ENCODE data around the gene GGA1.

GGA1 gene

DNA sequence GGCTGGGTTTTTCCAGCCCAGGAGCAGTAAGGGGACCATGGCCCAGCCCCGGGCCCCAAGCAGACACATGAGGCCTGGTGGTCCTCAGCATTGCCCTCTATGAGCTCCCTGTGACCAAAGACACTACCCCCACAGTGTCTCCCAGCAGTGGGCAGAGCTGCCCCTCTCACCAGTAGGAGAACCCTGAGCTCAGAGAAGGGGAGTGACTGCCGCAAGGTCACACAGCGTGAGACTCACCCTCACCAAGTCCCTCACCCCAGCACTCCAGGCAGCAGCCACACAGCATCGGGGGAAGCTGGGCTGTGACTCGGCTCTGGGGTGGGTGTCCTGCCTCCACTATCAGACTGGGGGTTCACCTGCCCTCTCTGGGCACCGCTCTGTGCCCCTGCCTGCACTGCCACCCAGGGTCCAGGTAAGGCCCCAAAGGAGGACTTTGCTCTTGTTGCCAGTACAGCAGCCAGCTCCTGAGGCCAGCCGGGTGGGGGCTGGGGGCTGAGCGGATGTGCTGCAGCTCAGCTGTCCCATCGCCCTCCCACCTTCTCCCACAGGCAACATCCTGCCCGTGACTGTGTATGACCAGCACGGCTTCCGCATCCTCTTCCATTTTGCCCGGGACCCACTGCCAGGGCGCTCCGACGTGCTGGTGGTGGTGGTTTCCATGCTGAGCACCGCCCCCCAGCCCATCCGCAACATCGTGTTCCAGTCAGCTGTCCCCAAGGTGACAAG, 23.0 kb downstream of the GGA1 start:
- DNase-seq = no peak

DNA sequence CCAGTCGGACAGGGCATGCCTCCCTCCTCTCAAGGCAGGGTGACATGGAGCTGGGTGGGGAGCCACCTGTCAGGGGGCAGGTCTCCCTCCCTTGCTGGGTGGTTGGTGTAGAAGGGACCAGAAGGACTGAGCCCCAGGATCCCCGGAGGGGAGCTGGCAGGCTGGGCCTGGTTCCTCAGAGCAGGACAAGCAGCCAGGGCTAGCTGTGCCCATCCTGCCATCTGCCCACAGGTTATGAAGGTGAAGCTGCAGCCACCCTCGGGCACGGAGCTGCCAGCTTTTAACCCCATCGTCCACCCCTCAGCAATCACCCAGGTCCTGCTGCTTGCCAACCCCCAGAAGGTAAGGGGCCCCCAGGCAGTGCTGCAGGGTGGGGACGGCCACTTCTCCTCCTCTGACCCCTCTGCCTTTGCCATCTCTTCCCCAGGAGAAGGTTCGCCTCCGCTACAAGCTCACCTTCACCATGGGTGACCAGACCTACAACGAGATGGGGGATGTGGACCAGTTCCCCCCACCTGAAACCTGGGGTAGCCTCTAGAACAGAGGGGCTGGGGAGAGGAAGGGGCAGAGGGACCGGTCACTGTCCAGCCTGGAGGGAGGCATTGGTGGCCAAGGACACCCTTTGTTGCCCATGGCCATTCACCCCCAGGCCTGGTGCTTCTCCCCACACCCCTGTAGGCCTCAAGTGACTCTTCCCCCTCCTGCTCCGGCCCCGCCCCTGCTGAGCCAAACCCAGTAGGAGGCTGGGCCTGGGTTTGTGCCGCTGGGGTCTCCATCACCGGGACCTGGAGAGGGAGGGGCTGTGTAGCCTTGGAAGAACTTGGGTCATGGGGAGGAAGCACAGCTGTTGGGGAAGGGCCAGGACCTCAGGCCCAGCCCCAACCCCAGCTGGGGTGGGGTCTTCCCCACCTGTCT, 23.8 kb downstream of the GGA1 start:
- DNase-seq = peak in 1 of 14 donors; percentile 82

DNA sequence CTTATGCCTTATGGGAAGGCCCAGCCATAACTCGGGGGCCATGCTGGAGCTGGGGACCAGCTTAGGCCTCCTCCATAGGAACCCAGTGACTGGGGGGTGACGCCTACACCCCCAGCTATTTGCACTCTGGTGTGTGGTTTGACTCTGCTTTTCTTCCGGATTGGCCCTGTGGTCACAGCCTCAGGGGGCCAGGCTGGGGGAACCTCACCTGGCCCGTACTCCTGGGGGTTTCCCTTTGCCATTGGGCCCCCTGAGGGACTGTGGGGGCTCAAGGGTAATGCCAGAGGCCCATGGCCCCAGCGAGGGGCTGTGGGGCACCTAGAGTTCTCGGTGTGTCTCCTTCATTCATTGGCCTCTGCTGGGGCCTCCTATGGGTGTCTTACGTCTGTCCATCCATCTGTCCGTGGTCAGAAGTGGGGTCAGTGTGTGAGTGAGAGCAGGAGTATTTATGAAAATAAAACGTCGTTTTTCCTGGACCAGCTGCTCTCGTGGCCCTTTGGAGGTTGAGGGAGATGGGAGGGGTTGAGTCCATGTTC, 24.5 kb downstream of the GGA1 start:
- no peak for DNase-seq

DNA sequence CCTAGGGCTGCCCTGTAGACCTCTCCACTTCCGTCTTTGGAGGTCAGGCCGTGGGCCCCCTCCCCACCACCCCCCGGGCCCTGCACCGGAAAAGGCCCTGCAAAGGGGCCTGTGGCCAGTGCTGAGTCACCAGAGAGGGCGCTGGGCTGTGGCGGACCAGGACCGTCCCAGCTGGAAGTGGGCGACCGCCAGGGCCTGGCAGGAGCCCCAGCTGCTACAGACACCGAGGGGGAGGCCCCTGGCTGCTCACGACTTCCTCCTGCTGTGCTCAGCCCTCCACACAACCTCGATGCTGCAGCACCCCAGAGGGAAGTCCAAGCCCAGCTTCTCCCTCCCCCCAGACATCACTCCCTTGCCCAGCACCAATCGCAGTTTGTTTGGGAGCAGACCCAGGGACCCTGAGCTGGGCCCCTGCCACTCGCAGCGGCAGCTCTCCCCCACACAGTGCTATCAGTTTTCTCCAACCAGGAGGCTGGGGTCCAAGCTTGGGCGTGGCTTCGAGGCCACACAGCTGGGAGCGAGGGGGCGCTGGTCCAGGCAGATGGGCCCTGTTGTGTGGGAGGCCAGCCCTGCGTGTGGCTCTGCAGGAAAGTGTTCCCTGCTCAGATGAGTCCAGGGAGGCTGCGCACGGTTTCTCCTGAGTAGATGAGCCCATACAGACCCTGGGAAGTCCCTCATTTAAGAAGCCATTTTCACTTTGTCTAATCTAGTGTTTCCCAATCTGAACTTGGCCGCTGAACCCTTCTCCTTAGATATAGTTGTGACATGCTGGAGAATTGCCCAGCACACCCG, 25.2 kb downstream of the GGA1 start:
- peak in 13 of 14 donors; percentile 31 to 86 (median 72) for DNase-seq

DNA sequence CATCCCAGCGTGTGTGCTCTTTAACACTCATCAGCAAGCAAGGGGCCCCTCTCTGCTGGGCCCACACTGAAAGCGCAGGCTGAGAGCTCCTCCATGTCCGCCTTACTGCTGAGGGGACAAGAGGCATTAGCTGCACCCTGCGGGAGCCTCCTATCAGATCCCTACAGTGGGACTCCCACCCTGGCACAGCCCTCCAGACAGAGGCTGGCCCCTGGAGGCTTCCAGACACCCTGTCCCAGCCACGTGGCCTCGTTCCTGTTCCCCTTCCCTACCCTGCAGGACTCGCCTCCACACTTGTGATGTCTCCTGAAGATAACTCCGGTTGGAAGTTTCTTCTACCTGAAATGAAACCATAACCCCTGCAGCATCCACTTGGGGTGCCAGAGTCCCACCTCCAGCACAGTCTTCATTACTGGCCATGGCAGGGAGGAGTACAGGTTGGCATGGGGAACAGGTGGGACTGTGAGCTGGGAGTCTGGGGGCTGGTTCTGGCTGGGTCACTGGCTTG, 25.8 kb downstream of the GGA1 start:
- no peak for DNase-seq

DNA sequence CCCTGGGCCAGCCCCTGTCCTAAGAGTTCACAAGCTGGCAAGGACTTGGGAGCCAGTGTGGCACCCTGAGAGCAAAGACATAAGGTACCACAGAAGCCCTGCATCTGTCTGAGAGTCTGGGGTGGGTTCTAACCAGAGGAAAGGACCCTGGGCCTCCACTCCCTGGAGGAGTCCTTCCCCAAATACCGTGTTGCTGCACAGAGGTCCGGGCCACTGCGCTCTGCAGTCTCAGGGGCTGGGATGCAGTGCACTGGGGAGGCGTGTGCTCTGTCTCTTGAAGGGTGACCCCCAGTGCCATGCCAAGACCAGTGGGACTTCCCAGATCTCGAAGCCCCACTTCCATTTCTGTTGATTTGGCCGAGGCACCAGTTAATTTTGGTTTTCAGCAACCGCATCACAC, 26.5 kb downstream of the GGA1 start:
- no peak for DNase-seq

DNA sequence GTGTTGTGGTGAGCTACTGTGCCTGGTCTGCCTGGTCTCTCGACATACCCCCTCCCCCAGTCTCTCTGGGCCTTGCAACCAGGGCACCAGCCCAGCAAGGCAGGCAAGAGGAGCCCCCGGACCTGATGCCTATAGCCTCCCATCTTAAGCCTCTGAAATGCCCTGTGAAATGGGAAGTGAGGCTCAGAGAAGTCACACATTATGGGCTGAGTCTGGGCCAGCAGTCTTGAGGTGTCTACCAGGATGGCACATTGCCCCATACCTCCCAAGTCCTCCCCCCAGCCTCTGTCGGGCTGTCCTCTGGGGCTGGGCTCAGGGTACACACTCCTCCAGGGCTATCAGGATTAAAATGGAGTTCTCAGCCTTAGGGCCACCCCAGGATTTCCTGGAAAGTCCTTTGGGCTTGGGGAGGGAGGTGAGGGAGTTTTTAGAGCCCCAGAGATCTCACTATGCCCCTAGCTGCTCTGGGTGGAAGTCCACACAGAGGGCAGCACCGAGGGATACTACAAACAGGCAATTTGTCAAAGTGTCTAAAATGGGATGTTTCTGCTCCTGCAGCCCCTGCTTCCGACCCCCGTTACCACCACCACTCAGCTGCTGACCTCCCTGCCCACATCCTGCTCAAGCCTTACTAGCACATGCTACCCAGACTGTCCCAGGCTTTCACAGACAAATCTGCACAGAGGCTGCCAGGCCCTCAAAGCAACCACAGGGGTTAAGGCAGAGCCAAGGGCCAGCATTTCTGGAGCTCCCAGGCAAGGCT, 27.7 kb downstream of the GGA1 start:
- peak in 3 of 14 donors; percentile 12 to 25 (median 17) for DNase-seq

DNA sequence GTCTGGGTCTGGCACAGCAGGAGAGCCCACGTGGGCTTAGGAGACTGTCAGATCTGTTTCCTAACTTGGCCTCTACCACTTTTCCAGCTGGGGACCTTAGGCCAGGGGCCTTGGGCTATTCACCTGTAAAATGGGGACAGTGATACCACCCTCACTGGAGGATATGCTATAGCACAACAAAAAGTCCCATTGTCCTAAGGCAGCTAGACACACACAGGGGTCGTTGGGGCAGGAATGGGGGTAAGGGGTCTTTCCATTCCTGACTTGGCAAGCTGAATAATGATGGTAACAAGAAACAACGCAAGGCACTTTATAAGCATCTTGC, 28.3 kb downstream of the GGA1 start:
- no peak for DNase-seq

DNA sequence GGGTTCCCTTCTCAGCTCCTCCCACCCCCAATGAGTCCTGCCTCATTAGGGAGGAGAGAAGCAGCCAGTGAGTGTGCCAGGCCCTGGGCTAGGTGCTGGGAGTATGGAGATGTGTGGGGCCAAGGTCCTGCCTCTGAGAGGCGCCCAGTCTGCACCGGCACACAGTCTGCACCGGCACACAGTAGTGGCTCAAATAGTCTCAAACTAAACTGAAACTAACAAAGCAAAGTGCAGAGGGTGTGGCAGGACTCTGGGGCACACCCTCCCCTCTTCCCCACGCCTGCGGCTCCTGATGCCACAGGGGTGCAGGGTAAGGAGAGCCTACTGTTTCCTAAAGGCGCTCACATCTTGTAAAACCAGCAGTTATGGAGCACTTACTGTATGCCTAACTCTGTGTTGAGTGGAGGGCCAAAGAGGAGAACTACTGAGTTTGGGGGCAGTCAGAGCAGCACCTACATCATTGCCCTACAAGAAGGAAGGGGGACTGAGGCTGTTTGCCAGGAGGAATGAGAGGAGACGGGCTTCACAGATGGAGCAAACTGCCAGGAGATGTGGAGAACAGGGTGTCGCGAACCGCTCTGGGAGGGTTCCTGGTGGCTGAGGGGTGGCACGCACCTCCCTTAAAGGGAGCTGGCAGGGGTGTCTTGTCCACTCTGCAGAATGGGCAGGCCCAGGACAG, 29.9 kb downstream of the GGA1 start:
- no peak for DNase-seq

DNA sequence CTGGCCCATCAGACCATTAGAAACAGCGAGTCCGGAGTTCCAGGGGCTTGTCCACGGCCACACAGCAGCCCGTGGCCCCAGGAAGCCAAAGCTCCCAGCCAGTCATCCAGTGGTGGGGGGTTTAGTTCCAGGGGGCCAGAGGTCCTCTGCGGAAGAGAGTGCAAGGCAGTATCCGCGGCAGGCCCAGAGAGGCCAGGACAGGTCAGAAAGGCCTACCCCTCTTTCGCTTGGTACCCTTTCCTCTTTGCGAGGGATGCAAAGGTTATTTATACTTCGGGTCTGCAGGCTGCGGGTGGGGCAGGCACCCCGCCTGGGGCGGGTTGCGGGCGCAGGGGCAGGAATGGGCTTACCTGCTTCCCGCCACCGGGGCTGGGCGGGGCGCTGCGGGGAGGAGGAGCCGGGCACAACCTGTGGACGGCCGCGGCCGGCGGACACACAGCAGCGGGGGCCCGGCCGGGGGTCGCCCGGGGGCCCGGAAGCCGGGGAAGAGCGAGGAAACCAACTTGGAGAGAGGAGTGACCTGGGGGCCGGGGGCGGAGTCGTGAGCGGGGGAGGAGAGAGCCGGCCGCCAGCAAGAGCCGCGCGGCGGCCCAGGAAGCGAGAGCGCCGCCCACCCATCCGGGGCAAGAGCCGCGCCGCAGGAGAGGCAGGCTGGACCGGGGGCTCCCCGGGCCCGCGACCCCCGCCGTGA, 30.6 kb downstream of the GGA1 start, which contains the start of gene SH3BP1:
Gene SH3BP1, plus strand, starts transcription at position 600 of the 691 bp plus-strand sequence. CDS start 119 bp downstream, outside the sequence.
- DNase-seq = peak in 1 of 14 donors; percentile 43

DNA sequence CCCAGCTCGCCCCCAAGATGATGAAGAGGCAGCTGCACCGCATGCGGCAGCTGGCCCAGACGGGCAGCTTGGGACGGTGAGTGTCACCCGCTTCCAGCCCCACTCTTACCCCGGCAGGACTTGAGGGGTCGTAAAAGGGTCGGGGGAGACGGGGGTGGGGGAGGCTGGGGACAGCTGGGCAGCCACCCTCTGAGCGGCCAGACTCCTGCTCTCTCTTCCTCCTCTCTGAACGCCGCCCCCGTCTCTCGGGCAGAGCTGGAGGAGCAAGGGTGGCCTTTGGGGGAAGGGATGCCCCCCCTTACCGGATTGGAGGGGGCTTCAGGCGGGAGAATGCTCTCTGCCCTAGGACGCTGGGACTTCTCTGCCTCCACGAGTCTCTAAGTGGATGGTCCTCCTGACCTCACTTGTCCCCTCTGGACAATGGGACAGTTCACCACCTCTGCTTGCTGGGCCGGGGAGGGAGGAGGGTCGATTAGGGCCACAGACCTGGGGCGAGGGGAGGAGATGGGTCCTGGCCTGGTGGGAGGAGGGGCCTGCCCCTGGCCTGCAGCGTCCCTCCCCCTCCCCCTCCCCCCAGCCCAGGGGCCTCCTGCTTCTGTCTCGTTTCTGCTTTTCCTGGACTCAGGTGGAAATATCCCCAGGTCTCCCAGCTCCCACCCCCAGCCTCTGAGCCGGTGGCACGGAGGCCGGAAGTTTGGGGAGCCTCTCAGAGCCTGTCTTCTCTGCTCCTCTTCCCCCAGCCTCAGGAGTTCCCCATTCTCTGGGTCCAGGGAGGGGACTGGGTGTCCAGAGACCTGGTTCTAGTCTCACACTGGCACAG, 31.3 kb downstream of the GGA1 start:
- DNase-seq = peak in 2 of 14 donors; percentile 22 to 27

DNA sequence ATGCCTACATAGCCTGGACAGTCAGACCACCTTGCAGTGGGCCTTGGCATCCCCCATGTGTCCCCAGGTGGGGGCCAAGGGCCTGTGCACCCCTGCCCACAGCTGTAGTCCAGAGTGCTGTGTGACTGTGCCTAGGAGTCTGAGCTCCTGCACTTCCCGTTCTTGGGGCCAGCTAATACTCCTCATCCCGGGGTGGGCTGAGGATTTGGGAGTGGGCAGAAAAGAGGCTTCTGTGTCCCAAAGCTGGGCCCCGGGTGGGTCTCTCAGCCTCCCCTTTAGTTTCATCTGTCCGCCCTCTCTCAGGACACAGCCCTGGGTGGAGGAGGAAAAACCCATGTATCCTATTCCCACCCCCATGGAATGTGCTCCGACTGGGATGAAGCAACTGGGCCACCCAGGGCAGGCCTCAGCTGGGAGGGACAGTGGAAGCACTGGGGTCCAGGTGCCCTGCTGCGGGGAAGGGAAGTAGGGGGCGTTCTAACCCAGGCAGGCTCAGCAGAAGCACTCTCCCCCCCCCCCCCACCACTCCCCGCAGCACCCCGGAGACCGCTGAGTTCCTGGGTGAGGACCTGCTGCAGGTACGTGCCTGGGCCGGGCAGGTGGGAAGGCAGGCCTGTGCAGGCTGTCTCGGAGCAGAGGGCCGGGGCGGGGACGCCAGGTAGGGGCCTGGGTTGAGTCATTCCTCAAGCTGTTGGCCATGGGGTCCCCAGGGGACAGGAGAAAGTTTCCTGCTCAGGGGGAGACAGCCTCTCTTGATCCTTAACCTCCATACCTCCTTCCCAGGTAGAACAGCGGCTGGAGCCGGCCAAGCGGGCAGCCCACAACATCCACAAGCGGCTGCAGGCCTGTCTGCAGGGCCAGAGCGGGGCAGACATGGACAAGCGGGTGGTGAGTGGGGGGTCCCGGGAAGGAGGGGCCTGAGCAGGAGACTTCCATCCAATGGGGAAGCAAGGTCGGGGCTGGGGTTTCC, 32.2 kb downstream of the GGA1 start:
- peak in 1 of 14 donors; percentile 5 for DNase-seq

DNA sequence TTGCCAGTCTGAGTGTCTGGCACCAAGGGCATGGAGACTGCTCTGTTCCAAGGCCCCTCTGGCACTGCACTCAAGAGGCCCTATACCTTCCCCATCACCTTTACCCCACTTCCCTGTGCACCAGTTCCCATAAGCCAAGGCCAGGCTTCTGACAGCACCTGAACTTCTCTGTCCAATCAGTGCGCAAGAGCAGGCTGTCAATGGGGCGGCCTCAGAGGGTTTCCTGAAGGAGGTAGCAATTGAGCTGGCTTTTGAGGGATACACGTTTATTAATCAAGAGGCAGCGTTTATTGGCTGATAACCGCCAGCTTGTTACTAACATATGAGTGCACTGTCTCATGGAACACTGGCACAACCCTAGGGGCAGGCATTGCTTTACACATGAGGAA, 32.9 kb downstream of the GGA1 start:
- DNase-seq = no peak

DNA sequence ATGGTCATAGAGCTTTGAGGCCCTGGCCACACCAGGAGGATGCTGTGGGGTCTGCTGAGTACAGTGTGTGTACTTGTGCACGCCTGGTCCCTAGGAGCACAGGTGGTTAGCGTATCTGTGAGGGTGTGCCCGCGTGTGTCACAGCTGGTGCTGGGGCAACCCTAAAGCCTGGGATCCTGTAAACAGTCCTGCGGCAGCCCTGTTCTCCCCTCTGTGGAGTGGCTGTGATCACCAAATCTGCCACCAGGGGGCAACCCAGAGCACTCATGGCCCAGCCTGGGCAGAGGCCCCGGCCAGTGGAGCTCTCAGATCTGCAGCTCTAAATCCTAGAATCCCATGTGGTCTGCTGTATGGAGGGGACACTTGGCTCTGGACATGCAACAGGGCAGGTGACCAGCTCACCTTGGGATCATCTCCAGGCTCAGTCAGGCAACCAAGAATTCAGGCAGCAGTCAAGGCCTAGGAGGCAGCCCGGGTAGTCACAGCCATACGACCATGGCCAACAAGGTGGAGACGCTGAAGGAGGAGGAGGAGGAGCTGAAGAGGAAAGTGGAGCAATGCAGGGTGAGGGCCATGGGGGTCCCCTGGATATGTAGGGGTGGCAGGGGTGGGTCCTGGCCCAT, 34.7 kb downstream of the GGA1 start:
- DNase-seq = peak in 12 of 14 donors; percentile 27 to 83 (median 62)

DNA sequence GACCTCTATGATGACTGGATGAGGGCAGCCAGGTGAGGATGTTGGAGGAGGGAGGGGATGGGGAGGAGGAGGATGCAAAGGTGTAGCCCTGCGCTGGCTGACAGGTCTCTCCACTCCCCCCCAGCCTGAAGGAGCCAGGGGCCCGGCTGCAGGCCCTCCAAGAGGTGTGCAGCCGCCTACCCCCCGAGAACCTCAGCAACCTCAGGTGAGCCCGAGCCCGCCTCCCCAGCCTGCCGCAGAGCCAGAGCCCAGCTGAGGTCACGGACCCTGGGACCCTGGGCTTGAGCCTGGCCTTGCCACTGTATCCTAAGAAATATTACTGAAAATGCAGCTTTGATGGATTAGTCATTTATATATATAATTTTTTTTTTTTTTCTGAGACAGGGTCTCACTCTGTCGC, 38.7 kb downstream of the GGA1 start:
- no peak for DNase-seq

DNA sequence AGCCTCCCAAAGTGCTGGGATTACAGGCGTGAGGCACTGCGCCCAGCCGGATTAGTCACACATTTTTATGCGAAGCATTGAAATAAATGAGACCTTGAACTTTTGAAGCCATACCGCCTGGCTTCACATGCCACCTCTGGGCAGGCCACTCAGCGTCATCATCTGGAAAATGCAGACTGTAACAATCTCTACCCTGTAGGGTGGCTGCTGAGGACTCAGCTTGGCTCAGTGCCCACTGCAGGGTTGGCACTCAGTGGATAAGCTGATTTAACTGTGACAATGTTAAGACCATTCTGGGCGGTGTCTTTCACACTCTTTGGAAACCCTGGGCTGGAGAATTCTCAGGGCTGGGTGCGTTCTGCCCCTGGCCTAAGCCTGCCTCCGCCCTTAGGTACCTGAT, 39.3 kb downstream of the GGA1 start:
- no peak for DNase-seq

DNA sequence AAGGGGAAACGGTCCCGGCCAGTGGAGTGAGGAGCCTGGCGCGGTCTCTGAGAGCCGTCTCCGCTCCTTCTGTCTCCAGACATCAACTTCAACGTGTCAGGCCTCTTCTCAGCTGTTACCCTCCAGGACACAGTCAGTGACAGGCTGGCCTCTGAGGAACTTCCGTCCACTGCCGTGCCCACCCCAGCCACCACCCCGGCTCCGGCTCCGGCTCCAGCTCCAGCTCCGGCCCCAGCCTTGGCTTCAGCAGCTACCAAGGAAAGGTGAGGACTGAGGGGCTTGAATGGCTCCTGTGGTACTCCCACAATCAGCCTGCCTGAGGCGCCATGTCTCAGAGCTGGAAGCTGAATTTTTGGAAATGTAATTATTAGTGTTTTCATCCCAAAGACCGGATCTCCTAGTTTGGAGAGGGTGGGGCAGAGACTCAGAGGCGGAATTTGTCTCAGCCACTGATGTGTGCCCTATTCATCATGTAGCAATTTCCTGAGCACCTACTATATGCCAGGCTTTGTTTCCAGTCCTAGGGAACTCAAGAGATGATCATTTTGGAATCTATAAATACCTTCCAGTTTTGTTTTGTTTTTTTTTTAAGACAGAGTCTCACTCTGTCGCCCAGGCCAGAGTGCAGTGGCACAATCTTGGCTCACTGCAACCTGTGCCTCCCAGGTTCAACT, 42.0 kb downstream of the GGA1 start:
- no peak for DNase-seq
